Liver (tissue), 9 donors: ENCODE results near the gene PSMC6. TPM values are rescaled to one million over a fixed set of nuclear protein-coding genes. Genes with fewer than 3 reads are reported as not detected.

Source experiments
- DNase-seq: peaks from one replicate; pipeline ENCODE4 v3.0.0-alpha.2; 2017; ENCODE audit warnings: low spot score
- H3K27ac ChIP-seq, 2 donors: one replicate each; pipeline ENCODE4 v1.7.0; 2013; ENCODE audit warnings: inconsistent platforms in 2 of 2, low read length in 2 of 2, control low read depth in 1 of 2, low read depth in 1 of 2, mild to moderate bottlenecking in 1 of 2
- H3K27me3 ChIP-seq, 4 donors: one replicate each; pipeline versions ENCODE4 v1.6.1 to v1.7.0; 2013; ENCODE audit warnings: low read length in 3 of 4, inconsistent platforms in 1 of 4, mild to moderate bottlenecking in 1 of 4, moderate library complexity in 1 of 4; ENCODE audit not compliant: control insufficient read depth in 4 of 4, insufficient read depth in 4 of 4
- H3K36me3 ChIP-seq, 4 donors: one replicate each; pipeline versions ENCODE4 v1.6.1 to v1.7.0; 2013; ENCODE audit warnings: low read length in 3 of 4, mild to moderate bottlenecking in 3 of 4, low read depth in 1 of 4, moderate library complexity in 1 of 4; ENCODE audit not compliant: control insufficient read depth in 4 of 4, insufficient read depth in 3 of 4
- H3K4me1 ChIP-seq, 4 donors: one replicate each; pipeline versions ENCODE4 v1.6.1 to v1.7.0; 2013; ENCODE audit warnings: low read length in 3 of 4, mild to moderate bottlenecking in 3 of 4, moderate library complexity in 1 of 4; ENCODE audit not compliant: control insufficient read depth in 4 of 4, insufficient read depth in 4 of 4
- H3K4me3 ChIP-seq, 3 donors: one replicate each; pipeline versions ENCODE4 v1.6.1 to v1.7.0; 2013; ENCODE audit warnings: low read length in 3 of 3, control low read depth in 1 of 3, low read depth in 1 of 3, mild to moderate bottlenecking in 1 of 3
- H3K9ac ChIP-seq, 2 donors: one replicate each; pipeline ENCODE4 v1.7.0; 2013; ENCODE audit warnings: low read length in 2 of 2, mild to moderate bottlenecking in 2 of 2, moderate library complexity in 2 of 2, control low read depth in 1 of 2, low read depth in 1 of 2
- H3K9me3 ChIP-seq, 4 donors: one replicate each; pipeline versions ENCODE4 v1.6.1 to v1.7.0; 2013; ENCODE audit warnings: low read length in 3 of 4; ENCODE audit not compliant: control insufficient read depth in 4 of 4
- EGR1 ChIP-seq, 2 donors: IDR thresholded peaks; 2 replicates each; pipeline ENCODE4 v1.6.1; 2016 to 2018; ENCODE audit warnings: antibody characterized with exemption in 2 of 2, low read depth in 2 of 2
- FOXA1 ChIP-seq: IDR thresholded peaks from 2 replicates; pipeline ENCODE4 v1.6.1; 2016; ENCODE audit warnings: antibody characterized with exemption
- FOXA2 ChIP-seq: IDR thresholded peaks from 2 replicates; pipeline ENCODE4 v1.6.1; 2016; ENCODE audit warnings: antibody characterized with exemption
- GABPA ChIP-seq, 2 donors: IDR thresholded peaks in 1 of 2; conservative IDR thresholded peaks in 1 of 2; 2 replicates each; pipeline ENCODE4 v1.6.1; 2016; ENCODE audit warnings: antibody characterized with exemption in 2 of 2, mild to moderate bottlenecking in 1 of 2, moderate library complexity in 1 of 2
- HNF4A ChIP-seq, 2 donors: conservative IDR thresholded peaks; 2 replicates each; pipeline ENCODE4 v1.6.1; 2016; ENCODE audit warnings: antibody characterized with exemption in 2 of 2, mild to moderate bottlenecking in 2 of 2
- HNF4G ChIP-seq: IDR thresholded peaks from 2 replicates; pipeline ENCODE4 v1.6.1; 2016; ENCODE audit warnings: antibody characterized with exemption
- JUND ChIP-seq, 2 donors: IDR thresholded peaks; 2 replicates each; pipeline ENCODE4 v1.6.1; 2016; ENCODE audit warnings: antibody characterized with exemption in 2 of 2
- NR2F2 ChIP-seq: IDR thresholded peaks from 2 replicates; pipeline ENCODE4 v1.6.1; 2016; ENCODE audit warnings: antibody characterized with exemption
- RAD21 ChIP-seq, 2 donors: IDR thresholded peaks; 2 replicates each; pipeline ENCODE4 v1.6.1; 2016; ENCODE audit warnings: antibody characterized with exemption in 2 of 2, mild to moderate bottlenecking in 2 of 2
- RXRA ChIP-seq, 2 donors: IDR thresholded peaks; 2 replicates each; pipeline ENCODE4 v1.6.1; 2017 to 2018; ENCODE audit warnings: antibody characterized with exemption in 2 of 2, mild to moderate bottlenecking in 1 of 2
- SP1 ChIP-seq: IDR thresholded peaks from 2 replicates; pipeline ENCODE4 v1.6.1; 2018; ENCODE audit warnings: antibody characterized with exemption, mild to moderate bottlenecking
- TAF1 ChIP-seq: conservative IDR thresholded peaks from 2 replicates; pipeline ENCODE4 v1.6.1; 2016; ENCODE audit warnings: antibody characterized with exemption, mild to moderate bottlenecking
- WGBS: extraction: QIAGEN DNeasy Blood & Tissue Kit; methylation state at CpG from one replicate; pipeline ENCODE4 v1.1.7; 2013; 5-methylcytosine and 5-hydroxymethylcytosine counted together
- polyA plus RNA-seq, 2 donors: library from polyadenylated mRNA; stranded (reverse) in 1 of 2; unstranded in 1 of 2; fragments of 200-250 nt in 1 of 2; fragments of >200 nt in 1 of 2; fragmentation: Nextera tagmentation in 1 of 2; extraction: Ambion mirVana in 1 of 2; gene quantifications; one replicate each; pipeline versions ENCODE4 v1.2.1 to v1.2.3, GENCODE V29; 2013 to 2015
- total RNA-seq, 2 donors: library from RNA; depleted of rRNA; stranded (reverse); fragments of >200 nt; gene quantifications; one replicate each; pipeline ENCODE4 v1.2.3, GENCODE V29; 2014
- TF ChIP-seq, protein P1 (sequence below): fragments of 150-350 bp; IDR thresholded peaks from 2 replicates; pipeline ENCODE4 v1.5.1; 2017; ENCODE audit warnings: improper control_type of control experiment, low read depth, low read length; ENCODE audit not compliant: missing input control
- TF ChIP-seq, protein P2 (sequence below): IDR thresholded peaks from 2 replicates; pipeline ENCODE4 v1.6.1; 2016; ENCODE audit warnings: antibody characterized with exemption
- TF ChIP-seq, protein P3 (sequence below): IDR thresholded peaks from 2 replicates; pipeline ENCODE4 v1.6.1; 2016; ENCODE audit warnings: antibody characterized with exemption, mild to moderate bottlenecking
- TF ChIP-seq, protein P4 (sequence below): IDR thresholded peaks from 2 replicates; pipeline ENCODE4 v1.6.1; 2016; ENCODE audit warnings: antibody characterized with exemption
- TF ChIP-seq, protein P5 (sequence below): IDR thresholded peaks from 2 replicates; pipeline ENCODE4 v1.6.1; 2016; ENCODE audit warnings: antibody characterized with exemption
- donor health status: healthy.
- donor health status: healthy.
- donor health status: healthy.
- donor health status: healthy.
- donor health status: healthy.

Gene PSMC6
- total and polyA plus RNA-seq, 4 donors, result 43.2 to 98.9 (median 69.3) TPM

DNA sequence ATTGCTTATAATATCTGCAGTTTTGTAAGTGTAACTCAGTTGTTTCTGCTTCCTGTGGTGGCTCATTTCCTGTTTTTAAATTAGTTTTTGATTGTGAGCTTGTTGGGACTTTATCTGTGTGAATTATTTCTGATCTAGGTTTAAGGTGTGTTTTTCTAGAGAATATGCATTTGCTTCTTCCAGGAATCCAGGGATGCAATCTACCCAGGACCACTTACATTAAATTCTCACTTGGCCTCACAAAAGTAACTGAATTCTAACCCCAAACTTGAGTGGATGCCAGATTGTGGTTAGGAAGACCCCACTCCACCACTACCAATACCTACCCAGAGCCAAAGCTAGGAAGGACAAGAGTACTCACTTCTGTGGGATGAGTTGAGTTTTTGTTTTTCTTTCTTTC is 34.9 kb downstream of the PSMC6 start:
- no peaks in the 10 kb centered on the region for H3K9me3 ChIP-seq
- H3K9ac ChIP-seq, result peak overlapping the region in 1 of 2 donors; percentile 78
- no peak overlapping the region for H3K4me3 ChIP-seq
- peak overlapping the region; percentile 63 to 67 for H3K27ac ChIP-seq
- peaks cover 4 to 22% (median 6%) of the 10 kb centered on the region in 4 donors for H3K4me1 ChIP-seq
- H3K36me3 ChIP-seq, result peaks cover 0 to 5% (median 3%) of the 10 kb centered on the region in 4 donors
- DNase-seq, result no peak
- TF ChIP-seq, protein P1, sequence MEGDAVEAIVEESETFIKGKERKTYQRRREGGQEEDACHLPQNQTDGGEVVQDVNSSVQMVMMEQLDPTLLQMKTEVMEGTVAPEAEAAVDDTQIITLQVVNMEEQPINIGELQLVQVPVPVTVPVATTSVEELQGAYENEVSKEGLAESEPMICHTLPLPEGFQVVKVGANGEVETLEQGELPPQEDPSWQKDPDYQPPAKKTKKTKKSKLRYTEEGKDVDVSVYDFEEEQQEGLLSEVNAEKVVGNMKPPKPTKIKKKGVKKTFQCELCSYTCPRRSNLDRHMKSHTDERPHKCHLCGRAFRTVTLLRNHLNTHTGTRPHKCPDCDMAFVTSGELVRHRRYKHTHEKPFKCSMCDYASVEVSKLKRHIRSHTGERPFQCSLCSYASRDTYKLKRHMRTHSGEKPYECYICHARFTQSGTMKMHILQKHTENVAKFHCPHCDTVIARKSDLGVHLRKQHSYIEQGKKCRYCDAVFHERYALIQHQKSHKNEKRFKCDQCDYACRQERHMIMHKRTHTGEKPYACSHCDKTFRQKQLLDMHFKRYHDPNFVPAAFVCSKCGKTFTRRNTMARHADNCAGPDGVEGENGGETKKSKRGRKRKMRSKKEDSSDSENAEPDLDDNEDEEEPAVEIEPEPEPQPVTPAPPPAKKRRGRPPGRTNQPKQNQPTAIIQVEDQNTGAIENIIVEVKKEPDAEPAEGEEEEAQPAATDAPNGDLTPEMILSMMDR, result no peak
- TF ChIP-seq, protein P2, sequence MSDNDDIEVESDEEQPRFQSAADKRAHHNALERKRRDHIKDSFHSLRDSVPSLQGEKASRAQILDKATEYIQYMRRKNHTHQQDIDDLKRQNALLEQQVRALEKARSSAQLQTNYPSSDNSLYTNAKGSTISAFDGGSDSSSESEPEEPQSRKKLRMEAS, result no peak
- no peak for TF ChIP-seq TAF1
- no peak for TF ChIP-seq SP1
- TF ChIP-seq RAD21 (IDR thresholded peaks at IDR 0.05), result no peak
- TF ChIP-seq, protein P3, sequence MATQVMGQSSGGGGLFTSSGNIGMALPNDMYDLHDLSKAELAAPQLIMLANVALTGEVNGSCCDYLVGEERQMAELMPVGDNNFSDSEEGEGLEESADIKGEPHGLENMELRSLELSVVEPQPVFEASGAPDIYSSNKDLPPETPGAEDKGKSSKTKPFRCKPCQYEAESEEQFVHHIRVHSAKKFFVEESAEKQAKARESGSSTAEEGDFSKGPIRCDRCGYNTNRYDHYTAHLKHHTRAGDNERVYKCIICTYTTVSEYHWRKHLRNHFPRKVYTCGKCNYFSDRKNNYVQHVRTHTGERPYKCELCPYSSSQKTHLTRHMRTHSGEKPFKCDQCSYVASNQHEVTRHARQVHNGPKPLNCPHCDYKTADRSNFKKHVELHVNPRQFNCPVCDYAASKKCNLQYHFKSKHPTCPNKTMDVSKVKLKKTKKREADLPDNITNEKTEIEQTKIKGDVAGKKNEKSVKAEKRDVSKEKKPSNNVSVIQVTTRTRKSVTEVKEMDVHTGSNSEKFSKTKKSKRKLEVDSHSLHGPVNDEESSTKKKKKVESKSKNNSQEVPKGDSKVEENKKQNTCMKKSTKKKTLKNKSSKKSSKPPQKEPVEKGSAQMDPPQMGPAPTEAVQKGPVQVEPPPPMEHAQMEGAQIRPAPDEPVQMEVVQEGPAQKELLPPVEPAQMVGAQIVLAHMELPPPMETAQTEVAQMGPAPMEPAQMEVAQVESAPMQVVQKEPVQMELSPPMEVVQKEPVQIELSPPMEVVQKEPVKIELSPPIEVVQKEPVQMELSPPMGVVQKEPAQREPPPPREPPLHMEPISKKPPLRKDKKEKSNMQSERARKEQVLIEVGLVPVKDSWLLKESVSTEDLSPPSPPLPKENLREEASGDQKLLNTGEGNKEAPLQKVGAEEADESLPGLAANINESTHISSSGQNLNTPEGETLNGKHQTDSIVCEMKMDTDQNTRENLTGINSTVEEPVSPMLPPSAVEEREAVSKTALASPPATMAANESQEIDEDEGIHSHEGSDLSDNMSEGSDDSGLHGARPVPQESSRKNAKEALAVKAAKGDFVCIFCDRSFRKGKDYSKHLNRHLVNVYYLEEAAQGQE, result no peak
- TF ChIP-seq EGR1 (IDR thresholded peaks at IDR 0.05; ENCODE audit: low read depth in 2 of 2), result no peak
- TF ChIP-seq HNF4A (conservative IDR thresholded peaks at IDR 0.05), result no peak
- no peak for TF ChIP-seq RXRA (IDR thresholded peaks at IDR 0.05)
- no peak for TF ChIP-seq GABPA (IDR thresholded peaks at IDR 0.05 in 1 of 2, conservative IDR thresholded peaks at IDR 0.05 in 1 of 2)
- TF ChIP-seq HNF4G, result no peak
- no peaks in the 10 kb centered on the region for H3K27me3 ChIP-seq

DNA sequence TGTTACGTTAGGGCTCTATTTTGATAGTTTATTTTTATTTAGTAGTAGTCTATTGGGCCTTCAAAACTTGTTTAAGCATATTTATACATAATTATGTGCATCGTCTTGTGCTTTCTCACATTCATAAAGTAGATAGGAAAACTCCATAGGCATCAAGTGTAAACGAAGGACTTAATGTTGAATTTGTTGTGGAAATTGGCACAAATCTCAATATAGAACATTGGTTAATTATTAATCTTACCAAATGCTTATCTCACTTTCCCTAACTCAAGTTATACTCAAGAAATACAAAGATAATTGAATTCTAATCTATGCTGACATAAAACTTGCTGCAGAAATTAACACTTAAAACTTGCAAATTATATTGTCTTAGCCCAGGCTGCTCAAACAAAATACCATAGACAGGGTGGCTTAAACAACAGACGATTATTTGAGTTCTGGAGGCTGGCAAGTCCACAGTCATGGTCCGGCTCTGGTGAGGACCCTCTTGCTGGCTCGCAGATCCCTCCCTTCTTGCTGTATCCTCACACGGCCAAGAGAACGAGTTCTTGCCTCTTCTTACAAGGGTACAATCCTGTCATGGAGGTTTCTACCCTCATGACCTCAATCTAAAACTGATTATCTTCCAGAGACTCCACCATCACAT is 41.8 kb downstream of the PSMC6 start:
- peaks cover 0 to 11% (median 4%) of the 10 kb centered on the region in 4 donors for H3K4me1 ChIP-seq
- H3K4me3 ChIP-seq, result no peak overlapping the region
- DNase-seq, result no peak
- H3K9me3 ChIP-seq, result no peaks in the 10 kb centered on the region
- WGBS, result 76% methylated on average over 8 of the region's 8 CpGs
- no peak overlapping the region for H3K9ac ChIP-seq
- H3K27ac ChIP-seq, result no peak overlapping the region
- H3K27me3 ChIP-seq, result no peaks in the 10 kb centered on the region
- H3K36me3 ChIP-seq, result peaks cover 0 to 32% (median 12%) of the 10 kb centered on the region in 4 donors
- TF ChIP-seq HNF4A (conservative IDR thresholded peaks at IDR 0.05) (no peak), JUND (IDR thresholded peaks at IDR 0.05) (no peak), FOXA1 (no peak), TAF1 (no peak), GABPA (IDR thresholded peaks at IDR 0.05 in 1 of 2, conservative IDR thresholded peaks at IDR 0.05 in 1 of 2) (no peak), FOXA2 (no peak), NR2F2 (no peak), RAD21 (IDR thresholded peaks at IDR 0.05) (no peak)
- TF ChIP-seq, protein P4, sequence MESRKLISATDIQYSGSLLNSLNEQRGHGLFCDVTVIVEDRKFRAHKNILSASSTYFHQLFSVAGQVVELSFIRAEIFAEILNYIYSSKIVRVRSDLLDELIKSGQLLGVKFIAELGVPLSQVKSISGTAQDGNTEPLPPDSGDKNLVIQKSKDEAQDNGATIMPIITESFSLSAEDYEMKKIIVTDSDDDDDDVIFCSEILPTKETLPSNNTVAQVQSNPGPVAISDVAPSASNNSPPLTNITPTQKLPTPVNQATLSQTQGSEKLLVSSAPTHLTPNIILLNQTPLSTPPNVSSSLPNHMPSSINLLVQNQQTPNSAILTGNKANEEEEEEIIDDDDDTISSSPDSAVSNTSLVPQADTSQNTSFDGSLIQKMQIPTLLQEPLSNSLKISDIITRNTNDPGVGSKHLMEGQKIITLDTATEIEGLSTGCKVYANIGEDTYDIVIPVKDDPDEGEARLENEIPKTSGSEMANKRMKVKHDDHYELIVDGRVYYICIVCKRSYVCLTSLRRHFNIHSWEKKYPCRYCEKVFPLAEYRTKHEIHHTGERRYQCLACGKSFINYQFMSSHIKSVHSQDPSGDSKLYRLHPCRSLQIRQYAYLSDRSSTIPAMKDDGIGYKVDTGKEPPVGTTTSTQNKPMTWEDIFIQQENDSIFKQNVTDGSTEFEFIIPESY, result no peak
- TF ChIP-seq, protein P1, result no peak
- TF ChIP-seq, protein P3, result no peak
- TF ChIP-seq, protein P5, sequence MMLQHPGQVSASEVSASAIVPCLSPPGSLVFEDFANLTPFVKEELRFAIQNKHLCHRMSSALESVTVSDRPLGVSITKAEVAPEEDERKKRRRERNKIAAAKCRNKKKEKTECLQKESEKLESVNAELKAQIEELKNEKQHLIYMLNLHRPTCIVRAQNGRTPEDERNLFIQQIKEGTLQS, result no peak
